A549 (cell line): ENCODE results near the gene CCDC154.

Experiments used
- ELK1 ChIP-seq: fragments of 150-350 bp; IDR thresholded peaks from 2 replicates; pipeline ENCODE4 v1.6.1; 2014; ENCODE audit warnings: low read depth, mild to moderate bottlenecking, low read length
- POLR2A ChIP-seq: IDR thresholded peaks from 2 replicates; pipeline ENCODE4 v1.6.1; 2012; ENCODE audit warnings: mild to moderate bottlenecking, low read length
- RFX5 ChIP-seq: fragments of 450-650 bp; IDR thresholded peaks from 2 replicates; pipeline ENCODE4 v1.7.1; 2014; ENCODE audit warnings: antibody characterized with exemption, mild to moderate bottlenecking, moderate library complexity
- SREBF2 ChIP-seq: fragments of 450-650 bp; IDR thresholded peaks from 2 replicates; pipeline ENCODE4 v1.6.1; 2014; ENCODE audit warnings: mild to moderate bottlenecking, moderate library complexity

- TF ChIP-seq RFX5 (no peak), POLR2A (no peak), SREBF2 (no peak), ELK1 (no peak)
Observed at GRCh38 chr16:1485847-1486496, 41.6 kb upstream of the CCDC154 start.
